ENCODE data around the gene ZHX3.

ZHX3 gene

DNA sequence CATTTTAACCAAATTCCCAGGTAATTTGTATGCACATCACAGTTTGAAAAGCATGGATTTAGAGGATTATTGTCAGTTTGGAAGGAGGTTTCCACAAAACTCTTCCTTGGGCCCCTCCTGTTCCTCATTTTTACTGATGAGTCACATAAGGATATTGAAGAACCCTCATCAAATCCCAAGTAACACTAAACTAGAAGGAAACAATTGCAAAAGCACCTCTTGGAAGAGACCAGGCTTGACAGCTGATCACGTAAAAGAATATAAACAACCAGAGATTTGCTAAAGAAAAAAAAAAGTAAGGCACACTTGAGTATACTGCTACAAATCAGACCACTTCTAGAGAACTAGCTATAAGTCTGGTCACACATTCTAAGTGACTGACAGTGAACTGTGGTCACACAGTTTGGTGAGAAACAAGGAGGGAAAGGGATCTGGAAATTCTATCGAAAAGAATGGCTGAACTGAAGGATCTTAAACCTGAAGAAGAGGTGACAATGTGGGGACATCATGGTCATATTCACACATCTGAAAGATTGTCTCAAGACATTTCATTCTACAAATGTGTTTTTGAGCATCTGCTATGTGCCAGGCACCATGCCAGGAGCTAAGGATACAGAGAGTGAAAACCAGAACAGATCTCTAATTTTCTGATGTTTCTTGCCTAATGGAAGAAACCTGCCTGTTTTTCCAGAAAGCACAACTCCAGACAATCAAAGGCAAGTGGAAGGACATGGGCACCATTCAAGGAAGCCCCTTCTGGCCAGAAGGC, 24.1 kb downstream of the ZHX3 start:
- peaks cover 76% of the 10 kb centered on the region for H3K79me2 ChIP-seq (ENCODE audit: control insufficient read depth, insufficient read depth, low read length, unreplicated experiment)
- no peaks in the 10 kb centered on the region for H3K27me3 ChIP-seq (ENCODE audit: insufficient read depth, low read length)
- H3K4me1 ChIP-seq (ENCODE audit: control insufficient read depth, insufficient read depth, low read length, unreplicated experiment), result peaks cover 14% of the 10 kb centered on the region
- H3K27ac ChIP-seq (ENCODE audit: low read depth, low read length), result peak overlapping the region; percentile 46
- no peak overlapping the region for H2AFZ ChIP-seq (ENCODE audit: low read length, unreplicated experiment)
- peak overlapping the region; percentile 2; the same call in 1 of the 2 replicates for H3K4me3 ChIP-seq (ENCODE audit: low read depth, low read length)
- 0 out of 2 replicates have a peak, but pooled peaks cover 5% of the 10 kb centered on the region for H3K36me3 ChIP-seq (ENCODE audit: insufficient read depth, low read length)

DNA sequence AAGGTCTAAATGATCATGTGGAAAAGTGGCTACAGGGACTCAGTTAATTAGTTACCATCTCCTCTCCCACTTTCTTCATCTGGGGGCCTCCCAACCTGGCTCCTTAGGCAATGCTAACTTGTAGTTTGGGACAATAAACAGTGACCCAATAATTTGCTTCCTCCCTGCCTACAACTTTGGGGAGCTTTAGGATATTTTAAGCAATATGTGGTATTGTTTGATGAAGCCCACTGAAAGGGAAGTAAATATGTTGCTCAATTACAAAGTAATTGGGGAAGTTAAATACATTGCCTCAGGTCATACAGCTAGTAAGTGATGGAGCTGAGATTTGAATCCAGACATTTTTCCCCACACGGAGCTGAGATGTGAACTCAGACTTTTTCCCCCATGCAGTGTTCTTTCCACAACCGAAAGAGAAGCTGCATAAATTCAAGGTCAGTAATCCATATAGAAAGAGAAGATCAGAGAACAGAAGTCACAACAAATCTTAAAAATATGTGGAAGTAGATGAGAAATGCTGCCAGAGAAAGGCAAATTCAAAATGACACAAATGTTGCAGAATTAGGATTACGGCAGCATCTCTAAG, 26.6 kb downstream of the ZHX3 start:
- Histone ChIP-seq H3K4me1 (ENCODE audit: control insufficient read depth, insufficient read depth, low read length, unreplicated experiment) (peaks cover 25% of the 10 kb centered on the region), H3K27ac (ENCODE audit: low read depth, low read length) (no peak overlapping the region), H3K4me3 (ENCODE audit: low read depth, low read length) (no peak overlapping the region), H3K79me2 (ENCODE audit: control insufficient read depth, insufficient read depth, low read length, unreplicated experiment) (peaks cover 66% of the 10 kb centered on the region), H3K27me3 (ENCODE audit: insufficient read depth, low read length) (no peaks in the 10 kb centered on the region), H3K36me3 (ENCODE audit: insufficient read depth, low read length) (peaks cover 15% of the 10 kb centered on the region), H2AFZ (ENCODE audit: low read length, unreplicated experiment) (no peak overlapping the region)

DNA sequence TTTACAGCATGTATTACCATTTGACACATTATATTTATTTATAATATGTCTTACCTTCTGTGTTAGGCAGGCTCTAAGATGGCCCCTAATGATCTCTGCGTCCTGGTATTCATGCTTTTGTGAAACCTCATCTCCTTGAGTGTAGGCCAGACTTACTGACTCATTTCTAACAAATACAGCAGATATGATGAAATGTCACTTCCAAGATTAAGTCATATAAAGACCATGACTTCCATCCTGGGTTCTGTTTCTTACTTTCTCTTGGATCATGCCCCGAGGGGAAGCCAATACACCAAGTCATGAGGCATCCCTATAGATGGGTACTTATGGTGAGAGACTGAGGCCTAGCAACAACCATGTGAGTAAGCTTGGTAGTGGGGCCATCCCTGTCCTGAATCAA, 30.2 kb downstream of the ZHX3 start:
- Histone ChIP-seq H3K27me3 (ENCODE audit: insufficient read depth, low read length) (no peaks in the 10 kb centered on the region), H2AFZ (ENCODE audit: low read length, unreplicated experiment) (no peak overlapping the region), H3K27ac (ENCODE audit: low read depth, low read length) (peak overlapping the region; percentile 83), H3K79me2 (ENCODE audit: control insufficient read depth, insufficient read depth, low read length, unreplicated experiment) (peaks cover 65% of the 10 kb centered on the region), H3K4me3 (ENCODE audit: low read depth, low read length) (no peak overlapping the region), H3K4me1 (ENCODE audit: control insufficient read depth, insufficient read depth, low read length, unreplicated experiment) (peaks cover 10% of the 10 kb centered on the region), H3K36me3 (ENCODE audit: insufficient read depth, low read length) (peaks cover 19% of the 10 kb centered on the region)

DNA sequence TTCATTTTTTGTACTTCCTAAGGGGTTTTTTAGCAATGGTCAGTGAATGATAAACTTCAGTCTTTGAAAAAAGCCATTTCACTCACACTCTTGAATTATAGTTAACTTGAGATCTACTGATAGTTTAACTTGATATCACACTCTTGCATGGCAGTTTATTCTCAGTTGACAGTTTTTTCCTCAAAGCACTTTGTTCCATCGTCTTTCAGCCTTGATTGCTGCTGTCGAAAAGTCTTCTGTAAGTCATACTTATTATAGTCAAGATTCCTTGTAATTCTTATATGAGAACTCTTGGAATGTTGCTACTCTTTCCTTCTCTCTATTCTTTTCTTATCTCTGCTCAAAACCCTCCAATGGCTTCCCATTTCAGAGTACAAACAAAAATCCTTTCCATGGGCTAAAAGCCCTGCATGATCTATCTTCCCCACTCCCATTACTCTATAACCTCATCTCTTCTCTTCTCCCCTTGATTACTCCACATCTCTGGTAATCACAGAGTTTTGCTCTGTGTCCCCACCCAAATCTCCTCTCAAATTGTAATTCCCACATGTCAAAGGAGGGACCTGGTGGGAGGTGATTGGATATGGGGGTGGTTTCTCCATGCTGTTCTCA, 31.2 kb downstream of the ZHX3 start:
- no peak overlapping the region for H2AFZ ChIP-seq (ENCODE audit: low read length, unreplicated experiment)
- H3K27me3 ChIP-seq (ENCODE audit: insufficient read depth, low read length), result no peaks in the 10 kb centered on the region
- peaks cover 10% of the 10 kb centered on the region for H3K4me1 ChIP-seq (ENCODE audit: control insufficient read depth, insufficient read depth, low read length, unreplicated experiment)
- peaks cover 68% of the 10 kb centered on the region for H3K79me2 ChIP-seq (ENCODE audit: control insufficient read depth, insufficient read depth, low read length, unreplicated experiment)
- peaks cover 19% of the 10 kb centered on the region for H3K36me3 ChIP-seq (ENCODE audit: insufficient read depth, low read length)
- H3K4me3 ChIP-seq (ENCODE audit: low read depth, low read length), result no peak overlapping the region
- H3K27ac ChIP-seq (ENCODE audit: low read depth, low read length), result peak overlapping the region; percentile 83

DNA sequence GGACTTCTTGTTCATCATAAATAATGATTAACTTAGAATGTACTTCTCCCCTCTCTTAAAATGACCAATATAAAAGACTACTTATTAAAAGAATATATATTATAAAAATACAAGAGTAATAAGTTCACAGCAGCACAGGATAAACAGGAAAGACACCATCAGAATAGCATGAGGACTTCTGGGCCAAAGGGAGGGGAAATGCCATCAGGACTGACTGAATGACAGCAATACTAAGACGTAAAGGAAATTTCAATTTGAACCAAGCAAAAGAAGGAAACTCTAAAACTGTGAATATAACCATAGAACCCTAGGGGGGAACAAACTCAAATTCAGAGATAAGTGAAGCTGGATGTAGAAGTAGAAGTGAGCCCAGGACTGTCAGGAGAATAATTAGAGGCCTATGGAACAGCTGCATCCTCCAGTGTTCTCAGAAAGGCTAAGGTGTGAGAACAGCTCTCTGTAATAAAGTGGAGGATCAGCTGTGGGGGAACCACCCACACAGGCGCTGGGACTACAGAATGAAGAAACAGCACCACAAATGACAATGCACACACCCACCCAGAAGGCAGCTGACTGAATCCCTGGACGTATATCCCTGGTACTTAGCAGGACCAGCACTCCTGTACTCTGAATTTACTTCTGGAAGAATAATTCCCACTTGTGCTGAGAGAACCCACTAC, 37.8 kb downstream of the ZHX3 start:
- Histone ChIP-seq H3K79me2 (ENCODE audit: control insufficient read depth, insufficient read depth, low read length, unreplicated experiment) (peaks cover 64% of the 10 kb centered on the region), H2AFZ (ENCODE audit: low read length, unreplicated experiment) (no peak overlapping the region), H3K27me3 (ENCODE audit: insufficient read depth, low read length) (no peaks in the 10 kb centered on the region), H3K4me3 (ENCODE audit: low read depth, low read length) (no peak overlapping the region), H3K27ac (ENCODE audit: low read depth, low read length) (no peak overlapping the region), H3K36me3 (ENCODE audit: insufficient read depth, low read length) (no peaks in the 10 kb centered on the region), H3K4me1 (ENCODE audit: control insufficient read depth, insufficient read depth, low read length, unreplicated experiment) (peaks cover 27% of the 10 kb centered on the region)

DNA sequence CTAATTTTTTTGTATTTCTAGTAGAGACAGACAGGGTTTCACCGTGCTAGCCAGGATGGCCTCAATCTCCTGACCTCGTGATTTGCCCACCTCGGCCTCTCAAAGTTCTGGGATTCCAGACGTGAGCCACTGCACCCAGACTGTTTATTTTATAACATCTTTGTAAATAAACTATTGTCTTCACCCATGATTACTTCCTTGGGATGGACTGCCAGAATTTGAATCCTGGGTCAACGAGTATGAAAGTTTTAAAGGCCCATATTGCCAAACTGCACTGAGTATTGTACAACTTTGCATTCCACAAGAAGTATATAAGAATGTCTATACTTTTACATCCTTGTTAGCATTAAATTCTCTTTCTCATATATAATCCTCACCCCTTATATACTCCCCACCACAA, 38.6 kb downstream of the ZHX3 start:
- H3K36me3 ChIP-seq (ENCODE audit: insufficient read depth, low read length), result no peaks in the 10 kb centered on the region
- no peaks in the 10 kb centered on the region for H3K27me3 ChIP-seq (ENCODE audit: insufficient read depth, low read length)
- H3K27ac ChIP-seq (ENCODE audit: low read depth, low read length), result no peak overlapping the region
- H3K4me3 ChIP-seq (ENCODE audit: low read depth, low read length), result no peak overlapping the region
- no peak overlapping the region for H2AFZ ChIP-seq (ENCODE audit: low read length, unreplicated experiment)
- H3K79me2 ChIP-seq (ENCODE audit: control insufficient read depth, insufficient read depth, low read length, unreplicated experiment), result peaks cover 64% of the 10 kb centered on the region
- H3K4me1 ChIP-seq (ENCODE audit: control insufficient read depth, insufficient read depth, low read length, unreplicated experiment), result peaks cover 33% of the 10 kb centered on the region

DNA sequence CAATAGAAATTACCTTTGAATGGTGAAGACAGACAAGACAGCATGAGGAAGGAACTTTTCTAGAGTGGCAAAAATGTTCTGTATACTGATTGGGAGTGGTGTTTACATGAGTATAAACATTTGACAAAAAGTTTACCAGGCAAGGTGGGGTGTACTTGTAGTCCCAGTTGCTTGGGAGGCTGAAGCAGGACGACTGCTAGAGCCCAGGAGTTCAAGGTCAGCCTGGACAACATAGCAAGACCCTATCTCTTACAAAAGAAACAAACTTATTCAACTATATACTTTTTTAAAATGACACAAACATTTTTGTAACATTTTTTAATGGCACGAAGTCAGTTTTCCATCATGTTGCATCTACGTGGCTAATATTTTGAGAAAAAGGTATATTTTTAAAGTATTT, 40.5 kb downstream of the ZHX3 start:
- Histone ChIP-seq H2AFZ (ENCODE audit: low read length, unreplicated experiment) (no peak overlapping the region), H3K27ac (ENCODE audit: low read depth, low read length) (peak overlapping the region; percentile 46; the same call in 1 of the 2 replicates), H3K4me1 (ENCODE audit: control insufficient read depth, insufficient read depth, low read length, unreplicated experiment) (peaks cover 35% of the 10 kb centered on the region), H3K79me2 (ENCODE audit: control insufficient read depth, insufficient read depth, low read length, unreplicated experiment) (peaks cover 62% of the 10 kb centered on the region), H3K4me3 (ENCODE audit: low read depth, low read length) (no peak overlapping the region), H3K36me3 (ENCODE audit: insufficient read depth, low read length) (no peaks in the 10 kb centered on the region), H3K27me3 (ENCODE audit: insufficient read depth, low read length) (no peaks in the 10 kb centered on the region)

DNA sequence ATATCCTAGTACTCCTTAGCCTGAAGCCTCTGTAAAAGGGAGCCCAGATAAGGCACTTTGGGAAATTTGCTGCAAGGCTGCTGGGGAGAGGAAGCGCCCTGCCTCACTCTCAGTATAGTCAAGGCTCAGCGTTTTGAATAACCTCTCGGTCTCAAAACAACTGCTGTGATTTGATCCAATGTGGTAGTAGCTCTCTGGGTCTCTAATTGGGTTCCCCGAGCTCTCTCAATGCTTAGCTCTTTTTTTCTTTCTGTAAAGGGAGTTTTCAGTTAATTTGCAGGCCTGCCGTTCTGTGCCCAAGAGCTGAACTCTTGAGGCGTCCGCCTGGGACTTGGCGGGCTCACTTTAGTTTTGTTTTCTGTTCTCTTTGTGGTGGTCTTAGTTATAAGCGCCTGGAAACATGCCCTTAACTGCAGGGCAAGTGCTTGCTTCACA, 41.2 kb downstream of the ZHX3 start:
- peaks cover 35% of the 10 kb centered on the region for H3K4me1 ChIP-seq (ENCODE audit: control insufficient read depth, insufficient read depth, low read length, unreplicated experiment)
- peak overlapping the region; percentile 52 for H3K4me3 ChIP-seq (ENCODE audit: low read depth, low read length)
- H3K27me3 ChIP-seq (ENCODE audit: insufficient read depth, low read length), result no peaks in the 10 kb centered on the region
- H3K27ac ChIP-seq (ENCODE audit: low read depth, low read length), result peak overlapping the region; percentile 46
- no peaks in the 10 kb centered on the region for H3K36me3 ChIP-seq (ENCODE audit: insufficient read depth, low read length)
- peaks cover 58% of the 10 kb centered on the region for H3K79me2 ChIP-seq (ENCODE audit: control insufficient read depth, insufficient read depth, low read length, unreplicated experiment)
- H2AFZ ChIP-seq (ENCODE audit: low read length, unreplicated experiment), result no peak overlapping the region

DNA sequence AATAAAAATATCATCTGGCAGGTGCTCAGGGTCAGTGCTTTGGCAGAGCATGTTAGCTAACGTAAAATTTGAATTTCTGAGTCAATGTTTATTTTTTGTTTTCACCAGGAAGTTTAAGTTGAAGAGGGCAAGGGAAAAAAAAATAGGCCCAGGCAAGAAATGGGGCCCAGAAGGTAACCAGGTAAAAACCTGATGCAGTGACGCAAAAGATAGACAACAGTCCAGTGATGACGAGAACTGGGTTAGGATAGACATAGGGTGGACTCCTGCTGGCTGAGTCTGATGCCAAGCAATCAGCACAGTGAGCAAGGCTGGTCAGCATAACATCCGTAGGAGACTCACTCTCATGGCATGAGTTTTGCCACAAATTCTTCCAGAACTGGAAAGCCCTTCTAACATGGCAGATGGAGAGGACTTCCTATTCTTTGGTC, 42.2 kb downstream of the ZHX3 start:
- Histone ChIP-seq H3K36me3 (ENCODE audit: insufficient read depth, low read length) (no peaks in the 10 kb centered on the region), H2AFZ (ENCODE audit: low read length, unreplicated experiment) (no peak overlapping the region), H3K4me3 (ENCODE audit: low read depth, low read length) (no peak overlapping the region), H3K79me2 (ENCODE audit: control insufficient read depth, insufficient read depth, low read length, unreplicated experiment) (peaks cover 62% of the 10 kb centered on the region), H3K27me3 (ENCODE audit: insufficient read depth, low read length) (no peaks in the 10 kb centered on the region), H3K27ac (ENCODE audit: low read depth, low read length) (peak overlapping the region; percentile 46), H3K4me1 (ENCODE audit: control insufficient read depth, insufficient read depth, low read length, unreplicated experiment) (peaks cover 35% of the 10 kb centered on the region)

DNA sequence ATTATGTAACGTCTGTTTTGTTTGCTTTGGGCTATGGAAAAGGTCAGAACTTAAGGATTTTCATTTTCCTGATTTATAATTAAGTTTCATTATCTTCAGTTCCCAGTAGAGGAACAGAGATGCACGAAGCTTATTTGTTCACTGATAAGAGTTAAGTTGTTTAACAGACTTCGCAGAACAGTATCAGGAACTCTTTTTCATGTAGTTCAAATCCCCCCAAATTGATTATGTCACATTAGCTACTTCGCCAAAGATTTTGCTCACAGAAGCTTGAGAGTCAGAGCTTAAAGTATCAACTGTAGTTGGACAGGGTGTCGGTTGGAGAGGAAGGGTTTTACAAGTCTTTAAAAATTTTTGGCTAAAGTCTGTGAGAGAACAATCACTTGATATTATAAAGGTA, 43.4 kb downstream of the ZHX3 start:
- H3K27me3 ChIP-seq (ENCODE audit: insufficient read depth, low read length), result no peaks in the 10 kb centered on the region
- peaks cover 26% of the 10 kb centered on the region for H3K4me1 ChIP-seq (ENCODE audit: control insufficient read depth, insufficient read depth, low read length, unreplicated experiment)
- no peaks in the 10 kb centered on the region for H3K36me3 ChIP-seq (ENCODE audit: insufficient read depth, low read length)
- H3K4me3 ChIP-seq (ENCODE audit: low read depth, low read length), result no peak overlapping the region
- no peak overlapping the region for H2AFZ ChIP-seq (ENCODE audit: low read length, unreplicated experiment)
- no peak overlapping the region for H3K27ac ChIP-seq (ENCODE audit: low read depth, low read length)
- H3K79me2 ChIP-seq (ENCODE audit: control insufficient read depth, insufficient read depth, low read length, unreplicated experiment), result peaks cover 58% of the 10 kb centered on the region
